Esophagus muscularis mucosa (tissue), 3 donors: ENCODE results near the gene KCNN4.
"Not testable (repeated sequence)": the region's sequence is repeated elsewhere in the genome, so short reads cannot be mapped to it uniquely, and the experiment has no call there.

Experiments
- CTCF ChIP-seq, 3 experiments: fragments of 200-600 bp in 2 of 3; fragments of 450-650 bp in 1 of 3; sonication (generic) in 2 of 3; IDR thresholded peaks; one replicate each; pipeline ENCODE4 v1.5.1; 2017 to 2019; ENCODE audit warnings: antibody characterized with exemption in 3 of 3, mild to moderate bottlenecking in 2 of 3, moderate library complexity in 1 of 3
- POLR2A ChIP-seq: fragments of 450-650 bp; IDR thresholded peaks from one replicate; pipeline ENCODE4 v1.6.1; 2017; ENCODE audit warnings: antibody characterized with exemption, moderate library complexity, mild to moderate bottlenecking, low read depth

GRCh38 chr19:43774940-43775258 is 5.9 kb downstream of the KCNN4 start:
- TF ChIP-seq CTCF (IDR thresholded peaks at IDR 0.05); POLR2A: not testable (repeated sequence)
